T-helper 2 cell treated with Interferon-gamma antibody and Interleukin-4, amounts not matched to agents 100 ng/mL and 5 ng/mL, for 36 hours (primary cell): ENCODE measurements around the gene RHBDL1. TPM values are rescaled to one million over a fixed set of nuclear protein-coding genes. Genes with fewer than 3 reads are reported as not detected.
"Not testable (repeated sequence)": the region's sequence is repeated elsewhere in the genome, so short reads cannot be mapped to it uniquely, and the experiment has no call there.

Experiments
- intact Hi-C: fragments of 100-400 bp; cut with micrococcal nuclease; formaldehyde crosslinking; loops from one replicate; pipeline ENCODE4 v1.15.1; 2023
- total RNA-seq: library from RNA; stranded (reverse); gene quantifications from 2 replicates; pipeline ENCODE4 v1.2.3, GENCODE V29; 2022

The RHBDL1 gene
- total RNA-seq, 1 donor from 2014 or later: 0.91 TPM

GRCh38 chr16:704047-704446 is 28.6 kb downstream of the RHBDL1 start:
- intact Hi-C loops: no loop called here

- intact Hi-C loops: no loop called here
These were observed 29.3 kb downstream of the RHBDL1 start for GRCh38 chr16:704552-705380.

- intact Hi-C loops: no loop called here
These were observed 30.1 kb downstream of the RHBDL1 start, which contains the start of gene FBXL16 for GRCh38 chr16:705431-706188. FBXL16 (minus strand) TSS chr16:705801; CDS start chr16:697405, 8,396 bp downstream.

GRCh38 chr16:706189-707061 is 31.0 kb downstream of the RHBDL1 start:
- intact Hi-C loops: no loop called here

- intact Hi-C loops: no loop called here
These were observed 31.6 kb downstream of the RHBDL1 start for GRCh38 chr16:707062-707538.

- intact Hi-C loops: no loop called here
These were observed 32.5 kb downstream of the RHBDL1 start for GRCh38 chr16:708019-708418.

GRCh38 chr16:708959-709358 is 33.5 kb downstream of the RHBDL1 start:
- intact Hi-C loops: no loop called here

- intact Hi-C loops: no loop called here
These were observed 34.4 kb downstream of the RHBDL1 start for GRCh38 chr16:709566-710499.

- intact Hi-C loops: loop anchor here (1.0 kb wide), 1 partner anchor 75 kb away; no protein-coding TSS in a partner anchor
These were observed 35.1 kb downstream of the RHBDL1 start for GRCh38 chr16:710500-711075.

GRCh38 chr16:711084-711483 is 35.6 kb downstream of the RHBDL1 start:
- intact Hi-C loops: loop anchor here (1.0 kb wide), 1 partner anchor 74 kb away; no protein-coding TSS in a partner anchor

- intact Hi-C loops: loop anchor here (1.0 kb wide), 1 partner anchor 74 kb away; no protein-coding TSS in a partner anchor
These were observed 36.3 kb downstream of the RHBDL1 start for GRCh38 chr16:711548-712320.

GRCh38 chr16:712740-713250 is 37.3 kb downstream of the RHBDL1 start:
- intact Hi-C loops: not testable (repeated sequence)

GRCh38 chr16:714079-714478 is 38.6 kb downstream of the RHBDL1 start:
- intact Hi-C loops: loop anchor here (2.0 kb wide), 1 partner anchor 27 kb away; the partner anchor contains the start of gene CIAO3

- intact Hi-C loops: loop anchor here (2.0 kb wide), 1 partner anchor 26 kb away; the partner anchor contains the start of gene CIAO3
These were observed 39.3 kb downstream of the RHBDL1 start, which contains the start of gene METRN for GRCh38 chr16:714558-715476. METRN (plus strand) TSS chr16:715118; CDS start chr16:715290, 172 bp downstream.

- intact Hi-C loops: loop anchor here (2.0 kb wide), 1 partner anchor 25 kb away; the partner anchor contains the start of gene CIAO3
These were observed 40.2 kb downstream of the RHBDL1 start for GRCh38 chr16:715477-716199.

GRCh38 chr16:716200-716568 is 40.7 kb downstream of the RHBDL1 start:
- intact Hi-C loops: no loop called here
